D721Med (cell line): ENCODE measurements around the gene STAB1.
A peak's percentile ranks its signal among the peaks of the same experiment; 100 is the strongest.
"Not testable (repeated sequence)": the region's sequence is repeated elsewhere in the genome, so short reads cannot be mapped to it uniquely, and the experiment has no call there.

Experiments used
- DNase-seq: peaks from one replicate; pipeline ENCODE4 v3.0.0; 2011; ENCODE audit warnings: low spot score; ENCODE audit not compliant: insufficient read length
- FAIRE-seq: peaks from 2 replicates; lab custom pipeline; 2011; peaks lifted over from hg19 to GRCh38; lab: Jason Lieb, UNC
- CTCF ChIP-seq: IDR thresholded peaks from 2 replicates; pipeline ENCODE4 v1.5.1; 2012; ENCODE audit warnings: mild to moderate bottlenecking, control low read depth; ENCODE audit not compliant: insufficient read depth; ENCODE audit errors: missing control alignments

Gene STAB1

GRCh38 chr3:52523386-52524257, 28.5 kb downstream of the STAB1 start:
- DNase-seq (peak; percentile 18), FAIRE-seq (no peak)
- no peak for TF ChIP-seq CTCF

GRCh38 chr3:52524258-52524751, 29.2 kb downstream of the STAB1 start:
- no peak for TF ChIP-seq CTCF
- FAIRE-seq, result no peak
- DNase-seq, result peak; percentile 16

GRCh38 chr3:52524752-52525679, 29.9 kb downstream of the STAB1 start:
- no peak for TF ChIP-seq CTCF
- peak; percentile 26 for DNase-seq
- no peak for FAIRE-seq

GRCh38 chr3:52525680-52526561, 30.8 kb downstream of the STAB1 start:
- DNase-seq, result peak; percentile 55
- FAIRE-seq, result no peak
- TF ChIP-seq CTCF, result no peak

GRCh38 chr3:52526671-52527038, 31.5 kb downstream of the STAB1 start:
- not testable (repeated sequence) for FAIRE-seq, DNase-seq

GRCh38 chr3:52527039-52527731, 32.0 kb downstream of the STAB1 start:
- FAIRE-seq, result no peak
- peak; percentile 13 for DNase-seq
- TF ChIP-seq CTCF, result no peak
